ENCODE data around the gene P2RX4. TPM values are rescaled to one million over a fixed set of nuclear protein-coding genes. Genes with fewer than 3 reads are reported as not detected.

The P2RX4 gene
- total RNA-seq, 2 donors from 2014 or later = 63.2 to 103 TPM

DNA sequence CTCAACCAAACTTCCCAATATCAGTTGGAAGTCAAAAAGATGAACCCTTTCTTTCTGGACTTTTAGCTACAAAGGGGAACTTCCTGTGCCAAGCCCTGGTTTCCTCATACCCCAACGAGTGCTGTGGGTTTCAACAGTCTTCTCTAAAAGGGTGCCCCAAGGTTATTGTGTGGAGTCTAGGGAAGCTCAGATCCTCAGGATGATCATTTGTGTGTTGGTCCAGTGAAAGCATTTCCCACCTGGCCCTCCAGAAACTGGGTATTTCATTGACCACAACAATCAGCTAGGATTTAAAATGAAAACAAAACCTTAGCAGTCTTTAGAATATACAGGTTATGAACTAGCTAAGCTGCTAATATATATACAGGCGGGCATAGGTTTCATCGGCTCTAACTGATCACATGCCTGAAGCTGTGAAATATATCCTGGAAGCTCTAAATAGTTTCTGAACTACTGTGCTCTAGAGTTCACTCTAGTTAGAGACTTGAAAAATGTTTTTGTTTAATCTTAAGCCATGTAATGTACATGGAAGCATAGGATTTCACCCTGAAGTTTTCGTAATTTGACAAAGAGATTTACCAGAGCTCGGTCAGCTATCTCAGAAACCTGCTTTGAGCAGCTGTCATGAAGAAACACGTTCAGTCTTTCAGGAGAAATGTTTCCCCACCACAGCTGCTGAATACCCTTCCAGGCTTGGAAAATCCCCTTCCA is 29.6 kb downstream of the P2RX4 start:
- Histone ChIP-seq H3K36me3 (no peaks in the 10 kb centered on the region), H3K4me1 (replicated peaks) (peaks cover 7% of the 10 kb centered on the region), H3K27ac (peak overlapping the region; percentile 41 to 51), H3K9me3 (no peaks in the 10 kb centered on the region), H3K4me3 (no peak overlapping the region), H3K27me3 (replicated peaks; ENCODE audit: insufficient read depth) (no peaks in the 10 kb centered on the region)
- TF ChIP-seq CTCF (IDR thresholded peaks at IDR 0.05) = no peak
- no peak for TF ChIP-seq POLR2A (IDR thresholded peaks at IDR 0.05)
- no peak for TF ChIP-seq POLR2AphosphoS5 (IDR thresholded peaks at IDR 0.05)
- DNase-seq (ENCODE audit: low spot score) = no peak
- intact Hi-C loops (cut with DNase I) = no loop called here
- WGBS = 61% methylated on average over 6 of the region's 6 CpGs

DNA sequence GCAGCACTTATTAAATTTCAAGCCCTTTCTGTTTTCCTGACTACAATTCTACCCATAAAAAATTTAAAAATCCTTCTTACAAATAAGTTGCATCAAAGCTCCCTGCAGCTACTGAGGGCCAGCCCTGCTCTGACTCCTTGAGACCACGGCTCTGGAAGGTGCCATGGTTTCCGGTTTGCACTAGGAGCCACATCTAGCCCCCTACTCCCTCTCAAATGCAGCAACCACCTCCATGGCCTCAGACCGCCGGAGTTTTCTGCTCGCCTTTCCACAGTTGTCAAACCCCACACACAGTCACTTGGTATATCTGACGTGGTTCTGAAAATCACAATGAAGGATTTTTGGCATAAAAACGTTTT is 30.1 kb downstream of the P2RX4 start:
- 59% methylated on average over 7 of the region's 7 CpGs for WGBS
- intact Hi-C loops (cut with DNase I) = no loop called here
- Histone ChIP-seq H3K36me3 (no peaks in the 10 kb centered on the region), H3K27ac (peak overlapping the region; percentile 51 to 57), H3K4me1 (replicated peaks) (peaks cover 7% of the 10 kb centered on the region), H3K27me3 (replicated peaks; ENCODE audit: insufficient read depth) (no peaks in the 10 kb centered on the region), H3K9me3 (no peaks in the 10 kb centered on the region), H3K4me3 (no peak overlapping the region)
- no peak for DNase-seq (ENCODE audit: low spot score)
- no peak for TF ChIP-seq POLR2A (IDR thresholded peaks at IDR 0.05)
- no peak for TF ChIP-seq POLR2AphosphoS5 (IDR thresholded peaks at IDR 0.05)
- TF ChIP-seq CTCF (IDR thresholded peaks at IDR 0.05) = no peak

DNA sequence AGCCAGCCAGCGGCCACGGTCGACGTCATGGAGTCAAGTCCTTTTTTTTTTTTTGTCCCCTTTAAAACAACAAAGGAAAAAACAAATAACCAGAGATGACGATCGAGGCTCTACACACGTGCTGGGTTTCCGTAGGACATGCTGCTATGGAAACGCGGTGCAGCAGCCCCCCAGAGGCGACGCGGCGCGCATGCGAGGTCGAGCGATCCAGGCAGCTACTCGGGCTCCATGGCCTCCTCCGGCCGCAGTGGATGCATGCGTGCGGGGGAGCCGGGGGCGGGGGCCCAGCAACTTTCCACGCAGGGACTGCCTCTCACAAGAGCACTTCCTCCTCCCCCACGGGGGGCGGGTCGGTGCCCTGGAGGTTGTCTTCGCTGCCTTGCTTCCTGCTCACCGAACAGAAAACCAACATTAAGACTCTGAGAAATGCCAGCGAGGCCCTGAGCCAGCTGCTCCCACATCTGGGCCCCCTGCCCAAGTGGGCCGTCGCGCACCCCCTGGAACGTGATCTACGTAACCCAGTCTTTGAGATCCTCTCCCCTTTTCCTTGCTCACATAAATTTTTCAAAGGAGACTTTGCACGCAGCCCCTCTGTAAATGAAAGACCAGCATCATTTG is 30.7 kb downstream of the P2RX4 start:
- no peaks in the 10 kb centered on the region for H3K36me3 ChIP-seq

GRCh38 chr12:121241156-121241970 is 31.4 kb downstream of the P2RX4 start:
- TF ChIP-seq POLR2AphosphoS5 (IDR thresholded peaks at IDR 0.05) (no peak), CTCF (IDR thresholded peaks at IDR 0.05) (no peak), POLR2A (IDR thresholded peaks at IDR 0.05) (no peak)
- Histone ChIP-seq H3K36me3 (no peaks in the 10 kb centered on the region), H3K27me3 (replicated peaks; ENCODE audit: insufficient read depth) (no peaks in the 10 kb centered on the region), H3K9me3 (no peaks in the 10 kb centered on the region), H3K4me3 (no peak overlapping the region), H3K27ac (peak overlapping the region; percentile 51 to 57), H3K4me1 (replicated peaks) (peaks cover 7% of the 10 kb centered on the region)
- no peak for DNase-seq (ENCODE audit: low spot score)
- intact Hi-C loops (cut with DNase I) = no loop called here
- WGBS = 61% methylated on average over 17 of the region's 17 CpGs

More for the DNA sequence above, 30.7 kb downstream of the P2RX4 start:
- Histone ChIP-seq H3K9me3 (no peaks in the 10 kb centered on the region), H3K27me3 (replicated peaks; ENCODE audit: insufficient read depth) (no peaks in the 10 kb centered on the region), H3K4me1 (replicated peaks) (peaks cover 7% of the 10 kb centered on the region), H3K27ac (peak overlapping the region; percentile 51 to 57), H3K4me3 (no peak overlapping the region)
- TF ChIP-seq POLR2AphosphoS5 (IDR thresholded peaks at IDR 0.05) (peak; percentile 29), POLR2A (IDR thresholded peaks at IDR 0.05) (no peak)
- WGBS = 29% methylated on average over 37 of the region's 38 CpGs
- peak; percentile 19 for DNase-seq (ENCODE audit: low spot score)
- intact Hi-C loops (cut with DNase I) = no loop called here

- no peak for DNase-seq (ENCODE audit: low spot score)
- no peak for TF ChIP-seq POLR2AphosphoS5 (IDR thresholded peaks at IDR 0.05)
- TF ChIP-seq POLR2A (IDR thresholded peaks at IDR 0.05) = no peak
- no peak for TF ChIP-seq CTCF (IDR thresholded peaks at IDR 0.05)
- H3K9me3 ChIP-seq = no peaks in the 10 kb centered on the region
- no peaks in the 10 kb centered on the region for H3K27me3 ChIP-seq (replicated peaks; ENCODE audit: insufficient read depth)
- 90% methylated on average over 14 of the region's 14 CpGs for WGBS
- H3K4me3 ChIP-seq = no peak overlapping the region
- no peak overlapping the region for H3K27ac ChIP-seq
- peaks cover 3 to 20% of the 10 kb centered on the region in 2 donors for H3K36me3 ChIP-seq
- intact Hi-C loops (cut with DNase I) = no loop called here
- no peaks in the 10 kb centered on the region for H3K4me1 ChIP-seq (replicated peaks)
These were observed 35.1 kb downstream of the P2RX4 start for GRCh38 chr12:121245031-121245430.
